Liver (tissue), 3 donors: ENCODE measurements around the gene SLC16A4.

Source experiments
- EGR1 ChIP-seq, 2 donors: IDR thresholded peaks; 2 replicates each; pipeline ENCODE4 v1.6.1; 2016 to 2018; ENCODE audit warnings: antibody characterized with exemption in 2 of 2, low read depth in 2 of 2
- JUND ChIP-seq, 2 donors: IDR thresholded peaks; 2 replicates each; pipeline ENCODE4 v1.6.1; 2016; ENCODE audit warnings: antibody characterized with exemption in 2 of 2
- MAX ChIP-seq: IDR thresholded peaks from 2 replicates; pipeline ENCODE4 v1.6.1; 2016; ENCODE audit warnings: antibody characterized with exemption
- SP1 ChIP-seq: IDR thresholded peaks from 2 replicates; pipeline ENCODE4 v1.6.1; 2018; ENCODE audit warnings: antibody characterized with exemption, mild to moderate bottlenecking
- TAF1 ChIP-seq: conservative IDR thresholded peaks from 2 replicates; pipeline ENCODE4 v1.6.1; 2016; ENCODE audit warnings: antibody characterized with exemption, mild to moderate bottlenecking
- YY1 ChIP-seq: IDR thresholded peaks from 2 replicates; pipeline ENCODE4 v1.6.1; 2016; ENCODE audit warnings: antibody characterized with exemption, mild to moderate bottlenecking
- TF ChIP-seq, protein P1 (sequence below): fragments of 150-350 bp; IDR thresholded peaks from 2 replicates; pipeline ENCODE4 v1.5.1; 2017; ENCODE audit warnings: improper control_type of control experiment, low read depth, low read length; ENCODE audit not compliant: missing input control
- donor health status: healthy.
- donor health status: healthy.

DNA sequence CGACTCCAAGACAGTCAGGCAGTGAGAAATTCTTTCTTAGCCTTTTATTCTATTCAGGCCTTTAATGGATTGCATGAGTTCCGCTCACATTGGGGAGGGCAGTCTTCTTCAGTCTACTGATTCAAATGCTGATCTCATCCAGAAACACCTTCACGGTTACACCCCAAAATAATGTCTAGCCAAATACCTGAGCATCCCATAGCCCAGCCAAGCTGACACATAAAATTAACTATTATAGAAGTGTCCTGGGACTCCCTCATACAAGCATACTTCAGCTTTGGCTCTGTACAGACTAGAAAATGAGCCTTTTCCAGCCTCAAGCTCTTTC lies 3.6 kb upstream of the SLC16A4 start:
- TF ChIP-seq YY1 (no peak), TAF1 (no peak), EGR1 (IDR thresholded peaks at IDR 0.05; ENCODE audit: low read depth in 2 of 2) (no peak), JUND (IDR thresholded peaks at IDR 0.05) (no peak), MAX (no peak), SP1 (no peak)
- TF ChIP-seq, protein P1, sequence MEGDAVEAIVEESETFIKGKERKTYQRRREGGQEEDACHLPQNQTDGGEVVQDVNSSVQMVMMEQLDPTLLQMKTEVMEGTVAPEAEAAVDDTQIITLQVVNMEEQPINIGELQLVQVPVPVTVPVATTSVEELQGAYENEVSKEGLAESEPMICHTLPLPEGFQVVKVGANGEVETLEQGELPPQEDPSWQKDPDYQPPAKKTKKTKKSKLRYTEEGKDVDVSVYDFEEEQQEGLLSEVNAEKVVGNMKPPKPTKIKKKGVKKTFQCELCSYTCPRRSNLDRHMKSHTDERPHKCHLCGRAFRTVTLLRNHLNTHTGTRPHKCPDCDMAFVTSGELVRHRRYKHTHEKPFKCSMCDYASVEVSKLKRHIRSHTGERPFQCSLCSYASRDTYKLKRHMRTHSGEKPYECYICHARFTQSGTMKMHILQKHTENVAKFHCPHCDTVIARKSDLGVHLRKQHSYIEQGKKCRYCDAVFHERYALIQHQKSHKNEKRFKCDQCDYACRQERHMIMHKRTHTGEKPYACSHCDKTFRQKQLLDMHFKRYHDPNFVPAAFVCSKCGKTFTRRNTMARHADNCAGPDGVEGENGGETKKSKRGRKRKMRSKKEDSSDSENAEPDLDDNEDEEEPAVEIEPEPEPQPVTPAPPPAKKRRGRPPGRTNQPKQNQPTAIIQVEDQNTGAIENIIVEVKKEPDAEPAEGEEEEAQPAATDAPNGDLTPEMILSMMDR = no peak
